ENCODE data around the gene DHX35. TPM values are rescaled to one million over a fixed set of nuclear protein-coding genes. Genes with fewer than 3 reads are reported as not detected.

DHX35 gene
- total and polyA plus RNA-seq, 2 of the 13 experiments (the other 11 are each of a cell fraction or from before 2014, with no cell fraction given): 25.8 to 28.7 TPM

GRCh38 chr20:39049684-39050554 lies 87.8 kb downstream of the DHX35 start (continued):
- TF ChIP-seq ZNF205 (CRISPR knock-in tag; IDR thresholded peaks at IDR 0.05) (peak; percentile 91; the same call in 1 of the 2 replicates), ZFP82 (CRISPR knock-in tag; IDR thresholded peaks at IDR 0.05; ENCODE audit: borderline replicate concordance) (peak; percentile 94; the same call in 1 of the 2 replicates), ZNF510 (CRISPR knock-in tag; IDR thresholded peaks at IDR 0.05; ENCODE audit: low read depth) (peak; percentile 94), ZNF234 (CRISPR knock-in tag; conservative IDR thresholded peaks at IDR 0.05) (0 out of 2 replicates have a peak, but pooled peaks have one; percentile 75), DNMT3B (CRISPR knock-in tag; conservative IDR thresholded peaks at IDR 0.05) (peak; percentile 75; the same call in 1 of the 2 replicates), JUNB (CRISPR knock-in tag; IDR thresholded peaks at IDR 0.05; ENCODE audit: borderline replicate concordance) (no peak; the same call in 1 of the 2 replicates), ZNF512 (CRISPR knock-in tag; IDR thresholded peaks at IDR 0.05) (peak; percentile 94), HOXA3 (CRISPR knock-in tag; IDR thresholded peaks at IDR 0.05) (peak; percentile 92), TERF1 (CRISPR knock-in tag; IDR thresholded peaks at IDR 0.05) (0 out of 2 replicates have a peak, but pooled peaks have one; percentile 41), KDM1A (CRISPR knock-in tag; IDR thresholded peaks at IDR 0.05) (peak; percentile 71; the same call in 1 of the 2 replicates), NCOA5 (CRISPR knock-in tag; IDR thresholded peaks at IDR 0.05) (no peak), PHF20 (CRISPR knock-in tag; IDR thresholded peaks at IDR 0.05) (peak; percentile 91), AKAP8 (CRISPR knock-in tag; IDR thresholded peaks at IDR 0.05) (peak; percentile 88), ZZZ3 (CRISPR knock-in tag; IDR thresholded peaks at IDR 0.05; ENCODE audit: borderline replicate concordance) (peak; percentile 59; the same call in 1 of the 2 replicates), ZNF703 (CRISPR knock-in tag; IDR thresholded peaks at IDR 0.05; ENCODE audit: borderline replicate concordance) (peak; percentile 51; the same call in 1 of the 2 replicates), NR2F2 (IDR thresholded peaks at IDR 0.05; ENCODE audit: borderline replicate concordance, low read depth) (peak; percentile 24; the same call in 1 of the 2 replicates), PPARG (CRISPR knock-in tag; conservative IDR thresholded peaks at IDR 0.05) (peak; percentile 71), BORCS8-MEF2B (CRISPR knock-in tag; IDR thresholded peaks at IDR 0.05) (peak; percentile 98), NFATC3 (CRISPR knock-in tag; IDR thresholded peaks at IDR 0.05) (peak; percentile 97; the same call in 1 of the 2 replicates), RFXANK (CRISPR knock-in tag; IDR thresholded peaks at IDR 0.05) (no peak; the same call in 1 of the 2 replicates), RFX3 (CRISPR knock-in tag; IDR thresholded peaks at IDR 0.05) (no peak), ZFY (CRISPR knock-in tag; IDR thresholded peaks at IDR 0.05) (no peak; the same call in none of the 2 replicates), SMARCE1 (IDR thresholded peaks at IDR 0.05; ENCODE audit: borderline replicate concordance) (no peak), ZNF383 (CRISPR knock-in tag; IDR thresholded peaks at IDR 0.05; ENCODE audit: borderline replicate concordance) (peak; percentile 78; the same call in 1 of the 2 replicates)
- TF ChIP-seq, protein P1, sequence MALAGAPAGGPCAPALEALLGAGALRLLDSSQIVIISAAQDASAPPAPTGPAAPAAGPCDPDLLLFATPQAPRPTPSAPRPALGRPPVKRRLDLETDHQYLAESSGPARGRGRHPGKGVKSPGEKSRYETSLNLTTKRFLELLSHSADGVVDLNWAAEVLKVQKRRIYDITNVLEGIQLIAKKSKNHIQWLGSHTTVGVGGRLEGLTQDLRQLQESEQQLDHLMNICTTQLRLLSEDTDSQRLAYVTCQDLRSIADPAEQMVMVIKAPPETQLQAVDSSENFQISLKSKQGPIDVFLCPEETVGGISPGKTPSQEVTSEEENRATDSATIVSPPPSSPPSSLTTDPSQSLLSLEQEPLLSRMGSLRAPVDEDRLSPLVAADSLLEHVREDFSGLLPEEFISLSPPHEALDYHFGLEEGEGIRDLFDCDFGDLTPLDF (CRISPR knock-in tag; IDR thresholded peaks at IDR 0.05): peak; percentile 81
- TF ChIP-seq, protein P2, sequence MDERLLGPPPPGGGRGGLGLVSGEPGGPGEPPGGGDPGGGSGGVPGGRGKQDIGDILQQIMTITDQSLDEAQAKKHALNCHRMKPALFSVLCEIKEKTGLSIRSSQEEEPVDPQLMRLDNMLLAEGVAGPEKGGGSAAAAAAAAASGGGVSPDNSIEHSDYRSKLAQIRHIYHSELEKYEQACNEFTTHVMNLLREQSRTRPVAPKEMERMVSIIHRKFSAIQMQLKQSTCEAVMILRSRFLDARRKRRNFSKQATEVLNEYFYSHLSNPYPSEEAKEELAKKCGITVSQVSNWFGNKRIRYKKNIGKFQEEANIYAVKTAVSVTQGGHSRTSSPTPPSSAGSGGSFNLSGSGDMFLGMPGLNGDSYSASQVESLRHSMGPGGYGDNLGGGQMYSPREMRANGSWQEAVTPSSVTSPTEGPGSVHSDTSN (CRISPR knock-in tag; IDR thresholded peaks at IDR 0.05): no peak

Measured in HepG2 (cell line).